Dermis blood vessel endothelial cell (primary cell): ENCODE results near the gene EGFR. TPM values are rescaled to one million over a fixed set of nuclear protein-coding genes. Genes with fewer than 3 reads are reported as not detected.
"Not testable (repeated sequence)": the region's sequence is repeated elsewhere in the genome, so short reads cannot be mapped to it uniquely, and the experiment has no call there.

Experiments
- DNase-seq: peaks from one replicate; pipeline ENCODE4 v3.0.0; 2010
- total RNA-seq: library from RNA; depleted of rRNA; stranded (reverse); fragments of >200 nt; gene quantifications from 2 replicates; pipeline ENCODE4 v1.2.3, GENCODE V29; 2014

EGFR gene
- total RNA-seq, 1 donor from 2014 or later, result 0.85 TPM

GRCh38 chr7:55150709-55151451, 132.1 kb downstream of the EGFR start:
- no peak for DNase-seq

DNA sequence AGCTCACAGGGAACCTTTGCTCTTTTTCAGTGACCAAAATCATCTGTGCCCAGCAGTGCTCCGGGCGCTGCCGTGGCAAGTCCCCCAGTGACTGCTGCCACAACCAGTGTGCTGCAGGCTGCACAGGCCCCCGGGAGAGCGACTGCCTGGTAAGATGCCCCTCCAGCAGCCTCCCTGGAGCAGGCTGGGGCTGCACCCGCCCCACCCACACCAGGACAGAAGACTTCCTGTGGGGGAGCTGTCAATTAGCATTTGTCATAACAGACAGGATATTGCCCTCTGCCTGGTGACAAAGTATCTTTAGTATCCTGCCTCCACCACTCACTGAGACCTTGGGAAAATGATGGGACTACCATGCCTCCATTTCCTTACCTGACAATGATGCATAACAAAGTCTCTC, 133.7 kb downstream of the EGFR start:
- no peak for DNase-seq

- DNase-seq, result no peak
These were observed 135.3 kb downstream of the EGFR start for GRCh38 chr7:55154096-55154495.

DNA sequence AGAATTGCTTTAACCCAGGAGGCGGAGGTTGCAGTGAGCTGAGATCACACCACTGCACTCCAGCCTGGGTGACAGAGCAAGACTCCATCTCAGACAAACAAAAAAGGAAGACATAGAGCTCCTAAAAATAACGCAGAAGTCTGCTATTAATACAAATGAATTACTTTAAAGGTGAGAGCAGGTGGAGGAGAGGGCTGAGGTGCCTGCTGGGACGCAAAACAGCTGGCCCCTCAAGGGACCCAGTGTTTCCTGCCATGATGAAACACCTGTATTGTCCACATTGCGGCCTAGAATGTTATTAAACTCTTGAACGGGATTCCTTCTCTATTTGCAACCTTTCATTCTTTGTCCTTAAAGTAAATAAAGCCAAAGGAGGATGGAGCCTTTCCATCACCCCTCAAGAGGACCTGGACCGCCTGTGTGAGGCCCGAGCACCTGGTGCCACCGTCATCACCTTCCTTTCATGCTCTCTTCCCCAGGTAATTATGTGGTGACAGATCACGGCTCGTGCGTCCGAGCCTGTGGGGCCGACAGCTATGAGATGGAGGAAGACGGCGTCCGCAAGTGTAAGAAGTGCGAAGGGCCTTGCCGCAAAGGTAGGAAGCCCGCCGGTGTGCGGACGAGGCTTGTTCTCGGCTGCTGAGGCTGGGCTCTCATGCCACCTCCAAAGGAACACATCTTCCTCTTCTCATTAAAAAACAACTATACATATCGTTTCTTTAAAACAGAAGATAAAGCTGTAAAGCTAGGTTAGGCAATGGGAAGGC, 136.7 kb downstream of the EGFR start:
- no peak for DNase-seq

- no peak for DNase-seq
These were observed 138.3 kb downstream of the EGFR start for GRCh38 chr7:55156919-55157763.

DNA sequence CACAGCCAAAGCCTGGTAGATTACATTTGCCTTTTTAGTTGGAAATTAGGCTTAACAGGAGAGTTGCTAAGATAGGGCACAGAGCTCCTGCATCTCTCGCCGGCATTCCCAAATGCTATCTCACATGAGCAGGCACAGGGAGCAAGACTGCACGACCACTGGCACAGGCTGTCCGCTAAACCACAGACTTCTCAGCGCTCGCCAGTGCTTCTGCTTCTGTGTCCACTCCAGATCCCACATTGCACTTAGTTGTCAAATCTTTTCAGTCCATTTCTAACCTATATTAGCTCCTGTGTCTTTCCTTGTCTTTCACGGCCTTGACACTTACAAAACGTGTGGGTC, 138.9 kb downstream of the EGFR start:
- DNase-seq, result no peak

DNA sequence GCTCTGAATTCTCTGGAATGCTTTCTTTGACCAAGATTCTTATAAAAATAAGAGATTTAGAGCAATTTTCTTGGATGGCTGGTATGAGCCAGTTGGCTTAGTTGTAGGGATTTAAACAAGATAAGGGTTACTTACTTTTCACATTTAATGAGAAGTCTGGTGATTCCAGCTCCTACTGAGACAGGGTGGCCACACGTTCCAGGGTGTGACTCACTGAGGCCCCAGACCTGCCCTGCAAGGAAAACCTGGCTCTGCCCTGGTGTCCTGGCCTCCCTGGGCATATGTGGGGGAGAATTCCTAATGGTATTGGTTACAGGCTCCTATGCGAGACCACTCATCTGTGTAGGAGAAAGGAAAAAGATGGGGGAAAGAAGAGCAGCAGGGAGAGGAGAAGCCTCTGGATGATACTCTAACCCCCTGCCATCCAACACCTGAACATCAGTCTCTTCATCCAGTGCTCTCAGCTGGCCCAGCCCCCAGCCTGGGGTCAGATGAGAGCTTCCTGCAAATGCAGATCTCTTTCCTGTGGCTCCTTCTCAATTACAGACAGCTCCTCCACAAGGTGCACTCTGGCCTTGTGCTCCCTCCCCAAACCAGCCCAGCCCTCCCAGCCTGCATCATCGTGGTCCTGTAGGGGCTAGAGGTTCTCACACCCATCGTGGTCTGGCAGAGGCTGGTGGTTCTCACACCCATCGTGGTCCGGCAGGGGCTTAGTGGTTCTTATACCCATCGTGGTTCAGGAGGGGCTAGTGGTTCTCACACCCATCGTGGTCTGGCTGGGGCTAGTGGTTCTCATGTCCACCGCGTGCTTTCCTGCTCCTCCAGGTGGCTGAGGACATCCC, 139.9 kb downstream of the EGFR start:
- no peak for DNase-seq

- peak; percentile 56 for DNase-seq
These were observed 141.7 kb downstream of the EGFR start for GRCh38 chr7:55160539-55160938.

- DNase-seq, result no peak
These were observed 142.4 kb downstream of the EGFR start for GRCh38 chr7:55161154-55161687.

DNA sequence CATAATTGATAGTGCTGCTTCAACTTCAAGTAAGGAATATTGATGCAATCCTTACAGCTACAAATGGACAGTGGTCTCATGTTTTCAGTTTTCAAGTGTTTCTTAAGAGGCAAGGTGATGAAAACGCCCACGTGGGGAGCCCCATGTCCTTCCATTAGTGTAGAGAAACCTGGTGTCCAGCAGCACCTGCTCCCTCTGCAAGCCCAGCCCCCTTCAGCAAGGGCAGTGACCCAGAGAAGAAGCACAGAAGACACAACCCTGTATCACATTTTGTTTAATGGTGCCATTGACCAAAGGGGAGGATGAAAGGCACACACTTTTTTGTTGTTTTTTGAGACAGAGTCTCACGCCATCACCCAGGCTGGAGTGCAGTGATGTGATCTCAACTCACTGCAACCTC, 143.7 kb downstream of the EGFR start:
- DNase-seq, result no peak

DNA sequence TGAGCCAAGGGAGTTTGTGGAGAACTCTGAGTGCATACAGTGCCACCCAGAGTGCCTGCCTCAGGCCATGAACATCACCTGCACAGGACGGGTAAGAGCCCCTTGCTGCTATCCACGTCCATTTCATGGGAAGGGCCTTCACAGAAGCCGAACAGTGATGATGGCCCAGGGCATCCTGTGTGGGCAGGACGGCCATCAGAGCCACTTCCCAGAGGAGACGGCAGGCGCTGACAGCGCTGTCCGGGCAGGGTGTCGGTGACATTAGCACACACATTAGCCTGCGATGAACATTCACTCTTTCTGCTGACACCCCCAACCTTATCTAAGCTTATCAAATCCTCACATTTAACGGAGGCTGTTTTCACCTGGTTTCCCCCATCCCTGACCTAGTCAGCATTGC, 144.9 kb downstream of the EGFR start:
- DNase-seq, result no peak

DNA sequence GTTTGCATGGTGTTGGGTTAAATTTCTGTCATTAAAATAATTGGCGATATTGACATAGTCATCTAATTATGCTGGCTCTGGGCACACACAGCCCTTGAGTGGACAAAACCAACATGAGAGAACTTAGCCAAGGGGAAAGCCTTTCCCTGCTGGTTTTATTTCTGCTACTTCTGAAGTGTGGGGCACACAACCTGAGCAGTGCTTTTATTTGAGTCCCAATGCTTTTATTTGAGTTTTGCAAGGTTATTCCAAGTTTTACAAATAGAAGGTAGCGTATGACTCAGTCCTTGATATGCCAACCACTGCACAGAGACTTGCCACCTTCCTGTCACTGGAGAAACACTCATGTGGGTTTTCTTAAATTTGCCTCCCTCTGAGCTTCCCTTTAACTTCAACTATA, 145.7 kb downstream of the EGFR start:
- DNase-seq, result no peak

- DNase-seq, result no peak
These were observed 146.5 kb downstream of the EGFR start for GRCh38 chr7:55165176-55165861.

DNA sequence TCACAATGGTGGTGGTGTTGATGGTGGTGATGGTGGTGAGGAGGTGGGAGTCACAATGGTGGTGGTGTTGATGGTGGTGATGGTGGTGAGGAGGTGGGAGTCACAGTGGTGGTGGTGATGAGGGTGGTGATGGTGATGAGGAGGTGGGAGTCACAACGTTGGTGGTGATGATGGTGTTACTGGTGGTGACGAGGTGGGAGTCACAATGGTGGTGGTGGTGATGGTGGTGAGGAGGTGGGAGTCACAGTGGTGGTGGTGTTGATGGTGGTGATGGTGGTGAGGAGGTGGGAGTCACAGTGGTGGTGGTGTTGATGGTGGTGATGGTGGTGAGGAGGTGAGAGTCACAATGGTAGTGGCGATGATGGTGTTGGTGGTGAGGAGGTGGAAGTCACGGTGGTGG, 148.5 kb downstream of the EGFR start:
- DNase-seq, result not testable (repeated sequence)

DNA sequence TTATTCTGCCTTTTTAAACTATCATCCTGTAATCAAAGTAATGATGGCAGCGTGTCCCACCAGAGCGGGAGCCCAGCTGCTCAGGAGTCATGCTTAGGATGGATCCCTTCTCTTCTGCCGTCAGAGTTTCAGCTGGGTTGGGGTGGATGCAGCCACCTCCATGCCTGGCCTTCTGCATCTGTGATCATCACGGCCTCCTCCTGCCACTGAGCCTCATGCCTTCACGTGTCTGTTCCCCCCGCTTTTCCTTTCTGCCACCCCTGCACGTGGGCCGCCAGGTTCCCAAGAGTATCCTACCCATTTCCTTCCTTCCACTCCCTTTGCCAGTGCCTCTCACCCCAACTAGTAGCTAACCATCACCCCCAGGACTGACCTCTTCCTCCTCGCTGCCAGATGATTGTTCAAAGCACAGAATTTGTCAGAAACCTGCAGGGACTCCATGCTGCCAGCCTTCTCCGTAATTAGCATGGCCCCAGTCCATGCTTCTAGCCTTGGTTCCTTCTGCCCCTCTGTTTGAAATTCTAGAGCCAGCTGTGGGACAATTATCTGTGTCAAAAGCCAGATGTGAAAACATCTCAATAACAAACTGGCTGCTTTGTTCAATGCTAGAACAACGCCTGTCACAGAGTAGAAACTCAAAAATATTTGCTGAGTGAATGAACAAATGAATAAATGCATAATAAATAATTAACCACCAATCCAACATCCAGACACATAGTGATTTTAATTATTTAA, 151.7 kb downstream of the EGFR start:
- DNase-seq, result no peak

DNA sequence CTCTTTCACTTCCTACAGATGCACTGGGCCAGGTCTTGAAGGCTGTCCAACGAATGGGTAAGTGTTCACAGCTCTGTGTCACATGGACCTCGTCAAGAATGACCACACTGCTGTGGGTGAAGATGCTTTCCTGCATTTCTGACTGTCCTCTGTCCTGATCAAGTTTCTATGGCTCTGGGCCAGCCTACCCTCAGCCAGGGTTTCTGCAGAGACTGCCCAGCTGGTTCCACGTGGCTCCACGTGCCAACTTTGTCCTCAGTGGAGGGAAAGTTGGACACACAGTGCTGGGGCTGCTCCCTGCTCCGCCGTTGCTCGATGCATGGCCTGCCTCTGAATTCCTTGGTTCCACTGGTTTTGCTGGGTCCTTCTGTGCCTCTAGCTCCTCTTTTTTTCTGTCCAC, 152.3 kb downstream of the EGFR start:
- no peak for DNase-seq

DNA sequence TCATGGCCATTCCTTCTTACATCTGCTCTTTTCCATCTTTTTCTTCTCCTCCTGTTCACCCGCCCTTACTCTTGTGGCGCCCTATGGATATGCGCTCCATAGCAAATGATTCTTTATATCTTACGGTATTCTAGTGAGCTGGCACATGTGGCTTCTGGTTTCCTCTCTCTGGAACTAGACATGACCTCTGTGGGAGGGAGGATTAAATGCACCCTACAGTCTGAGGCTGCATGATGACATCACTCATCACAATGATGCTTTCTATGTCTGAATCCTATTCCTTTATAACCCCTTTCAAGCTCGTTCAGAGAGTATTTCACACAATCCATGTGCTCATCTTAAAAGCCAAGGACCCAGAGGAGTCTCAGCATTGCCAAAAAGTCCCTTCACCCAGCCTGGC, 153.3 kb downstream of the EGFR start:
- DNase-seq, result no peak

- no peak for DNase-seq
These were observed 154.2 kb downstream of the EGFR start for GRCh38 chr7:55172881-55173609.

DNA sequence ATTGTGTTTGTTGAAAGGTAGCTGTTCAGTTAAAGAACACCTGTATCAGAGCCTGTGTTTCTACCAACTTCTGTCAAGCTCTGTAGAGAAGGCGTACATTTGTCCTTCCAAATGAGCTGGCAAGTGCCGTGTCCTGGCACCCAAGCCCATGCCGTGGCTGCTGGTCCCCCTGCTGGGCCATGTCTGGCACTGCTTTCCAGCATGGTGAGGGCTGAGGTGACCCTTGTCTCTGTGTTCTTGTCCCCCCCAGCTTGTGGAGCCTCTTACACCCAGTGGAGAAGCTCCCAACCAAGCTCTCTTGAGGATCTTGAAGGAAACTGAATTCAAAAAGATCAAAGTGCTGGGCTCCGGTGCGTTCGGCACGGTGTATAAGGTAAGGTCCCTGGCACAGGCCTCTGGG, 154.9 kb downstream of the EGFR start:
- DNase-seq, result no peak

GRCh38 chr7:55174456-55174855, 155.6 kb downstream of the EGFR start:
- DNase-seq, result no peak
